HPDE6-E6E7 (cell line): ENCODE results near the gene WLS.

Experiments
- DNase-seq: peaks from one replicate; pipeline ENCODE4 v3.0.0; 2011; ENCODE audit warnings: missing footprints; ENCODE audit errors: extremely low spot score

Gene WLS

DNA sequence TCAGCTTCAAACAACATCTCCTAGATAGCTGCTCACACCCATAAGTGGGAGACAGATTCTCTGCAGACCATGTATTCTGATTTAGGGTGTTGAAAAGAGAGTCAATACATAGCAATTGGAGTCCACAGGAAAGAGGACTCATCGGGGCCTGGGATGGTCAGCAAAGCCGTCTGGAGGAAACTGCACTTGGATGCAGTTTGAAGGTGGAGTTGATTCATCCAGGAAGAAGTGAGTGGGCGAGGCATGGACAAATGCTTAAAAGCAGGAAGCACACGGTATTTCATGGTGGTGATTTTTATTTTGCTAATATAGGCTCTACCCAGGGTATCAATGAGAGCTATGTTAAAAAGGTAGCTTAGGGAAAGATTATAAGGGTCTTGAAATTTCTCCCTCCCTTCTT is 145.1 kb downstream of the WLS start:
- peak; percentile 22 for DNase-seq

DNA sequence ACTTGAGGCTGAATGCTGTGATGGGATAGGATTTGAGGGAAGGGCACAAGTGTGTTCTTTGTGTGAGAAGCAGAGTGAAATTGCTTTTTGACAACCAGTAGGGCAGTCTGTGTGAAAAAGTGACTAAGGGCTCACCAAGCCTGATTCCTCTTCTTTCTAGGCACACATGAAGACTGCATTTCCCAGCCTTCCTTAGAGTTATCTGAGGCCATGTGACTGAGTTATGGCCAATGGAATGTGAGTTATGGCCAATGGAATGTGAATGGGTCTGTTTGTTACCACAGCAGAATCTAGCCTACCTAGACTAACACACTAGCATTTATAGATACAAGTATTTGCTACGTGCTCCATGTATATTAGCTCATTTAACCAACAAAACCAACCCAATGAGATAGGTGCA is 146.6 kb downstream of the WLS start:
- DNase-seq, result no peak

DNA sequence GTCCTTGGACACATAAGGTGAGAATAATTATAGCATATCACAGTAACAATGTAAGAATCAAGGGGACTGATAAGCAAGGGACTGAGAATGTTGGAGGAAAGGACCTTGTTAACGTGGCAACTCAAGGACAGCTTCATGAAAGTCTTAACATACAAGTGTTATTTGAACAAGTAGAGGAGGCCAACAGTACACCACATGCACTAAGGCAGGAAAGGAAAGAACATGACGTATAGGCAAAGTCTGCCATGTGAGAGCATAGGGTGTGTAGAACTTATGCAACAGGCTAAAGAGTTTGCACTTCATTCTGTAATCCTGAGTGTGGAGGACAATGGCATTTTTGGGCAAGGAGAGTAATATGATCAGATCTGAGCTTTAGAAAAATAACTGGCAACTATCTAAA is 148.6 kb downstream of the WLS start:
- DNase-seq, result no peak

DNA sequence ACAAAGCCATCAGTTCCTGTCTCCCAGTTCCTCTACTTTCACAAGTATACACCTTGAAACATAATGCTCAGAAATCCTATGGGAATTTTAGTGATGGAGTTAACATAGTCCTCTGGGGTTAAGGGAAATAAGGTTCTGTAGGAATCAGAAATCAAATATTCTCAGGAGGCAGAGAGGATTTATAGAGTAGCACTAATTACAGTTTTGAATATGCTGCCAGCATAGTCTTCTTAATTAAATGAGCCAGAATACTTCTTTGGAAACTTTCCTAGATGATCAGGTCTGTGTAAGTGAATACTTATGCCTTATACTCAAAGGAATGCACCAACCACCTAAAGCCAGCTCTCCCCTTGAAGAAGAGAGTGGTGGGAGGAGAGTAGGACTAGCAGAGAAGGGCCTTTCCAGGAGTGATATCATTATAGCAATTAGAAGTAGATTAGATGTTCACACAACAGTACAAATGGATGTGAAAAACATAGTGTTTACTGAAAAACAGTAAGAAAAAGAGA is 150.5 kb downstream of the WLS start:
- no peak for DNase-seq

DNA sequence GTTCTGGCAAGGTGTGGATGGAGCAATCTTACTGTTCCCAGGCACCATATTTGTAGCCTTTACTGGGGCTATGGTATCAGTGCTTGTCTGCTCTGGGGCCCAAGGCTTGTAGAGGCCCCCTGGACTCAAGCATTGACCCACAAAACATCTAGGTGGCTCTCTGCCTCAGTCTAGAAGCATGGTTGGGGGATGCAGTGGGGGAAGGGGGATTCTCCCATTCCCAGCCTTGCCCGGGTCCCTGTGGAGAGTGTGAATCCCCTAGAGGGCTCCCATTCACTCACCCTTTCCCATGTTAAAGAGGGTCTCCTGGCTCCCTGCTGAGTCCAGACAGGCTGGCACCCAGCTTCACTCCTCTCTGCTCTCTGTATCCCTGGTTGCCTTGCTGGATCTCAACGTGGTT is 153.7 kb downstream of the WLS start:
- DNase-seq, result no peak
